Measurements from ENCODE around the gene SUN1.

The SUN1 gene

GRCh38 chr7:860149-860548, 27.9 kb downstream of the SUN1 start:
- FAIRE-seq (no peak), DNase-seq (ENCODE audit: insufficient read length, low spot score) (no peak)
- TF ChIP-seq POLR2A (IDR thresholded peaks at IDR 0.05; ENCODE audit: low read depth, low read length): no peak
- TF ChIP-seq POU2F2 (IDR thresholded peaks at IDR 0.05; ENCODE audit: low read depth, low read length): no peak
- no peak for TF ChIP-seq PAX5 (IDR thresholded peaks at IDR 0.05; ENCODE audit: insufficient read depth, low read length, severe bottlenecking)
- no peak for TF ChIP-seq TAF1 (IDR thresholded peaks at IDR 0.05; ENCODE audit: low read depth, low read length)
- TF ChIP-seq SPI1 (IDR thresholded peaks at IDR 0.05; ENCODE audit: low read depth, low read length): no peak
- TF ChIP-seq POLR2AphosphoS5 (IDR thresholded peaks at IDR 0.05; ENCODE audit: low read depth, low read length): no peak

DNA sequence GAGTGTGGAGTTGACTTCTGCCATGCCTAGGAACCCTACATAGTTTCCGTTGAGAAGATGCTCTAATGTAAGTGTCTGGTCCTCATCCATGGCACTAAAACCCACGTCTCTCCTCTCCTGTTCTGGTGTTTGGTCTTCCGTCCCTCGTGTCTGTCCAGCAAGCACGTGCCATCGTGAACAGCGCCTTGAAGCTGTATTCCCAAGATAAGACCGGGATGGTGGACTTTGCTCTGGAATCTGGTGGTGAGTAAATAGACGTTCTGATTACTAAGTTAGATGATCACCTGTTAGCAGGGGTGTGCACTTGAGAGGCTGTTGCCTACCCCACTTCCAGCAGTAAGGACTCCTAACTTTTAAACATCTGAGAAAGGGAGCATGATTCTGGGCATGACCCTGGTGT, 28.9 kb downstream of the SUN1 start:
- no peak for FAIRE-seq
- DNase-seq (ENCODE audit: insufficient read length, low spot score): no peak
- TF ChIP-seq PAX5 (IDR thresholded peaks at IDR 0.05; ENCODE audit: insufficient read depth, low read length, severe bottlenecking): no peak
- no peak for TF ChIP-seq TAF1 (IDR thresholded peaks at IDR 0.05; ENCODE audit: low read depth, low read length)
- TF ChIP-seq SPI1 (IDR thresholded peaks at IDR 0.05; ENCODE audit: low read depth, low read length): no peak
- TF ChIP-seq POU2F2 (IDR thresholded peaks at IDR 0.05; ENCODE audit: low read depth, low read length): no peak
- no peak for TF ChIP-seq POLR2AphosphoS5 (IDR thresholded peaks at IDR 0.05; ENCODE audit: low read depth, low read length)
- TF ChIP-seq POLR2A (IDR thresholded peaks at IDR 0.05; ENCODE audit: low read depth, low read length): no peak

- FAIRE-seq: no peak
- TF ChIP-seq TAF1 (IDR thresholded peaks at IDR 0.05; ENCODE audit: low read depth, low read length) (no peak), SPI1 (IDR thresholded peaks at IDR 0.05; ENCODE audit: low read depth, low read length) (no peak), POLR2AphosphoS5 (IDR thresholded peaks at IDR 0.05; ENCODE audit: low read depth, low read length) (no peak), POU2F2 (IDR thresholded peaks at IDR 0.05; ENCODE audit: low read depth, low read length) (no peak), POLR2A (IDR thresholded peaks at IDR 0.05; ENCODE audit: low read depth, low read length) (no peak), PAX5 (IDR thresholded peaks at IDR 0.05; ENCODE audit: insufficient read depth, low read length, severe bottlenecking) (no peak)
- DNase-seq (ENCODE audit: insufficient read length, low spot score): no peak
Measured at GRCh38 chr7:862157-862556, 29.9 kb downstream of the SUN1 start.

DNA sequence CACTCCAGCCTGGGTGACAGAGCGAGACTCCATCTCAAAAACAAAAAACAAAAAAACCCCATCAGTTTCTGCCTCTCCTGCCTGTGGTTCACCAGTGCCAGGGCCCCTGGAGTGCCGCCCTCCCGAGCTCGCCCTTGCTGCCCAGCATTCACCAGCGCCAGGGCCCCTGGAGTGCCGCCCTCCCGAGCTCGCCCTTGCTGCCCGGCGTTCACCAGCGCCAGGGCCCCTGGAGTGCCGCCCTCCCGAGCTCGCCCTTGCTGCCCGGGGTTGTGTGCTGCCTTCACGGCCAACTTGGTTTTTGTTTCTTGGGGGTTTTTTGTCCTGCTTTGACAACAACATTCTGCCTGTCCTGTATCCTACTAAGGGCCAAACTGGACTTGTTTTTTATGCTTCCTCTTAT, 30.8 kb downstream of the SUN1 start:
- TF ChIP-seq POU2F2 (IDR thresholded peaks at IDR 0.05; ENCODE audit: low read depth, low read length) (no peak), PAX5 (IDR thresholded peaks at IDR 0.05; ENCODE audit: insufficient read depth, low read length, severe bottlenecking) (no peak), SPI1 (IDR thresholded peaks at IDR 0.05; ENCODE audit: low read depth, low read length) (no peak), POLR2A (IDR thresholded peaks at IDR 0.05; ENCODE audit: low read depth, low read length) (no peak), POLR2AphosphoS5 (IDR thresholded peaks at IDR 0.05; ENCODE audit: low read depth, low read length) (no peak), TAF1 (IDR thresholded peaks at IDR 0.05; ENCODE audit: low read depth, low read length) (no peak)
- no peak for FAIRE-seq
- DNase-seq (ENCODE audit: insufficient read length, low spot score): no peak

DNA sequence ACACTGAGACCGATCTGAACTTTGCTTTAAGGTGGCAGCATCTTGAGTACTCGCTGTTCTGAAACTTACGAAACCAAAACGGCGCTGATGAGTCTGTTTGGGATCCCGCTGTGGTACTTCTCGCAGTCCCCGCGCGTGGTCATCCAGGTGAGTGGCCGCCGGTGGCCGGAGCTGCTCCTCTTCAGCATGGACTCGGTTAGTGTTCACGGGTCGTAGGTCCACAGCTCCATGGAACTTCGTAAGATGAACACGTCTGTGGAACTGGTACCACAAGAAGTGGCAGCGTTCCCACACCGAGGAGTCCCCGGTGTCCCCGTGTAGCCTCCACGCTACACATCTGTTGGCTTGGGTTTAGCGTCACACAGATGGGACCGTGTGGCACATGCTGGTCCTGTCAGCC, 33.6 kb downstream of the SUN1 start:
- no peak for TF ChIP-seq POLR2AphosphoS5 (IDR thresholded peaks at IDR 0.05; ENCODE audit: low read depth, low read length)
- no peak for TF ChIP-seq POLR2A (IDR thresholded peaks at IDR 0.05; ENCODE audit: low read depth, low read length)
- TF ChIP-seq SPI1 (IDR thresholded peaks at IDR 0.05; ENCODE audit: low read depth, low read length): no peak
- no peak for TF ChIP-seq TAF1 (IDR thresholded peaks at IDR 0.05; ENCODE audit: low read depth, low read length)
- TF ChIP-seq POU2F2 (IDR thresholded peaks at IDR 0.05; ENCODE audit: low read depth, low read length): no peak
- no peak for TF ChIP-seq PAX5 (IDR thresholded peaks at IDR 0.05; ENCODE audit: insufficient read depth, low read length, severe bottlenecking)
- no peak for DNase-seq (ENCODE audit: insufficient read length, low spot score)
- FAIRE-seq: no peak

DNA sequence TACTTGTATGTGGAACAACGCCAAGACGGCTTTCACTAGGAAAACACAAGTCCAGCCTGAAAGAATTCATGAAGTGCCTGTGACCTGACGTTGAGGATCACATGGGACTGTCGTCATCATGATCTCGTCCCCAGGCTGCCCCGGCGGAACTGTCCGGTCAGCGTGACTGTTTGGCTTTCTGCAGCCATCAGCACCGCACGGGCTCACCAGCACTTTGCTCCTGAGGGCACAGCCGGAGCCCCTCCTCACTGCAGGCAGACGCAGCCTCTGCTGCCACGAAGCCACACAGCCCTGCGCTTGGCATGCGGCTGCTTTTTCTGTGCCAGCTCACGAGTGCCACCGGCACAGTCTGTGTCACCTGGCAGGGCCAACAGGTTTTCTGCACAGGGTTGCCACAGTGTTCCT, 34.7 kb downstream of the SUN1 start:
- FAIRE-seq (no peak), DNase-seq (ENCODE audit: insufficient read length, low spot score) (no peak)

DNA sequence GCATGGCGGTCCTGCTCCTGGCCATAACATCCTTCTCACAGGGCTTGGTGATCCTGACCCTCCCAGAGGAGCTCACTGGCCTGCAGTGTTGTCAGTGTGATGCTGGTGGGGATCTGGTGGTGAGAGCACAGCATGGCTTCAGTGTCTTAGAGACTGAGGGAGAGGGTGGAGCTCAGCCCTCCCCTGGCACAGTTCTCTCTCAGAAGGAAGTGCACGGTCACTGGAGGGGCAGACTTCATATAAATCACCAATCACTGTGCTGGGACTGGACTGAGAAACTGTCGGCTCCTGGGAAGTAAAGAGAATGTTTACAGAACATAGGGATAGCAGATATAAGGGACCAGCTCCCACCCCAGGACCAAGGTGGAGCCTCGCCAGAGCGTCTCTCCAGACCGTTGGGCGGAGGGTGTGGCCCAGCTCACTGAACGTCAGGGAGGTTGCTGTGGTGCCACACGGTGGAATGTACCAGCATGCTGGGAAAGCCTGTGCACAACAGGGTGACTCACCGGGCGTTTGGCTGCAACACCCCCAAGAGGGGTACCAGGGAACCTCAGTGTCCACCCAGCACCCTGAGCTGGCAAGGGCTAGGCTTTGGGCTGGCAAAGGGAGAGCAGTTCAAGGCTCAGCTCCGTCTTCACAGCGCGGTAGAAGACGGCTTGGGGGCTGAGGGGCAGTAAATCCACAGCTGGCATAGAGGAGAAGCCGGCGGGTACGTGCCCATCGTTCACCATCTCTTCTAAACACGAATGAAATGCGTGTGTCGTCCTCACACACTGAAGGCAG, 35.3 kb downstream of the SUN1 start:
- TF ChIP-seq POLR2AphosphoS5 (IDR thresholded peaks at IDR 0.05; ENCODE audit: low read depth, low read length) (no peak), POU2F2 (IDR thresholded peaks at IDR 0.05; ENCODE audit: low read depth, low read length) (no peak), SPI1 (IDR thresholded peaks at IDR 0.05; ENCODE audit: low read depth, low read length) (no peak), POLR2A (IDR thresholded peaks at IDR 0.05; ENCODE audit: low read depth, low read length) (no peak), PAX5 (IDR thresholded peaks at IDR 0.05; ENCODE audit: insufficient read depth, low read length, severe bottlenecking) (no peak), TAF1 (IDR thresholded peaks at IDR 0.05; ENCODE audit: low read depth, low read length) (no peak)
- FAIRE-seq: no peak
- no peak for DNase-seq (ENCODE audit: insufficient read length, low spot score)

More for the DNA sequence above, 34.7 kb downstream of the SUN1 start:
- TF ChIP-seq SPI1 (IDR thresholded peaks at IDR 0.05; ENCODE audit: low read depth, low read length) (no peak), POU2F2 (IDR thresholded peaks at IDR 0.05; ENCODE audit: low read depth, low read length) (no peak), TAF1 (IDR thresholded peaks at IDR 0.05; ENCODE audit: low read depth, low read length) (no peak), PAX5 (IDR thresholded peaks at IDR 0.05; ENCODE audit: insufficient read depth, low read length, severe bottlenecking) (no peak), POLR2AphosphoS5 (IDR thresholded peaks at IDR 0.05; ENCODE audit: low read depth, low read length) (no peak), POLR2A (IDR thresholded peaks at IDR 0.05; ENCODE audit: low read depth, low read length) (no peak)

DNA sequence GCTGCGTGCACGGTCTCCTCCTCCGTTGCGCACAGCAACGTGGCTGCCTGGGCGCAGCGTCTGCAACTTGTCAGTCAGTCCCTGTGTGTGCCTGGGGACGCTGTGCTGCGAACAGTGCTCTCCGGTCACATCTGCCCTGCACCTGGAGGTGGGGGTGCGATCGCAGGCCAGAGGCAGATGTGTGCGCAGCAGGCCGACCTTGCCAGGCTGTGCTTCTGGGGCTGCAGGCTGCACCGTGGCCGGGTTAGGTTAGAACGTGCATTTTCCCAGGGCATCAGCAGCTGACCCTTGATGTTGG, 35.9 kb downstream of the SUN1 start:
- no peak for FAIRE-seq
- TF ChIP-seq POU2F2 (IDR thresholded peaks at IDR 0.05; ENCODE audit: low read depth, low read length): no peak
- no peak for TF ChIP-seq PAX5 (IDR thresholded peaks at IDR 0.05; ENCODE audit: insufficient read depth, low read length, severe bottlenecking)
- DNase-seq (ENCODE audit: insufficient read length, low spot score): no peak

DNA sequence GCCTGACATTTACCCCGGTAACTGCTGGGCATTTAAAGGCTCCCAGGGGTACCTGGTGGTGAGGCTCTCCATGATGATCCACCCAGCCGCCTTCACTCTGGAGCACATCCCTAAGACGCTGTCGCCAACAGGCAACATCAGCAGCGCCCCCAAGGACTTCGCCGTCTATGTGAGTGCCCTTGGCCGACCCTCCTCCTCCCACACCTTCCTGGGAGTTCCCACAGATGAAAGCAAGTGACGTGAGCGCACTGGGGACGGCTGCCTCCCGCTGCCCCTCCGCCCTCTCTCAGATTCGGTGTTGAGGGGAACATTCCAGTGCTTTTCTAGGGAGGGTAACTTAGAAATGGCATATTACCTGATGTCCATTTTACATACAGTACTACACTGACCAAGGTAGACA, 37.1 kb downstream of the SUN1 start:
- DNase-seq (ENCODE audit: insufficient read length, low spot score): no peak
- no peak for FAIRE-seq

More for the DNA sequence above, 37.1 kb downstream of the SUN1 start:
- TF ChIP-seq POLR2AphosphoS5 (IDR thresholded peaks at IDR 0.05; ENCODE audit: low read depth, low read length) (no peak), POLR2A (IDR thresholded peaks at IDR 0.05; ENCODE audit: low read depth, low read length) (no peak), SPI1 (IDR thresholded peaks at IDR 0.05; ENCODE audit: low read depth, low read length) (no peak), TAF1 (IDR thresholded peaks at IDR 0.05; ENCODE audit: low read depth, low read length) (no peak), PAX5 (IDR thresholded peaks at IDR 0.05; ENCODE audit: insufficient read depth, low read length, severe bottlenecking) (no peak), POU2F2 (IDR thresholded peaks at IDR 0.05; ENCODE audit: low read depth, low read length) (no peak)
